ENCODE results near the gene HS6ST3. TPM values are rescaled to one million over a fixed set of nuclear protein-coding genes. Genes with fewer than 3 reads are reported as not detected.
A peak's percentile ranks its signal among the peaks of the same experiment; 100 is the strongest.

Gene HS6ST3
- total and polyA plus RNA-seq, 8 donors: 0.03 to 0.15 (median 0.10) TPM

GRCh38 chr13:96542986-96543385 lies 453.1 kb downstream of the HS6ST3 start:
- Histone ChIP-seq H3K4me3 (no peak overlapping the region), H3K27ac (no peak overlapping the region), H3K4me1 (no peaks in the 10 kb centered on the region), H3K36me3 (no peaks in the 10 kb centered on the region), H3K27me3 (no peaks in the 10 kb centered on the region), H3K9me3 (no peaks in the 10 kb centered on the region)
- intact Hi-C loops (cut with DNase I): no loop called here
- DNase-seq (no peak), ATAC-seq (no peak)
- TF ChIP-seq CTCF (IDR thresholded peaks at IDR 0.05): no peak

- TF ChIP-seq CTCF (IDR thresholded peaks at IDR 0.05): no peak
- no peak overlapping the region for H3K27ac ChIP-seq
- intact Hi-C loops (cut with DNase I): no loop called here
Observed at GRCh38 chr13:96544957-96545356, 455.1 kb downstream of the HS6ST3 start.

GRCh38 chr13:96546463-96546862 lies 456.6 kb downstream of the HS6ST3 start:
- Histone ChIP-seq H3K27me3 (no peaks in the 10 kb centered on the region), H3K4me3 (no peak overlapping the region), H3K27ac (no peak overlapping the region), H3K9me3 (peaks cover 0 to 2% of the 10 kb centered on the region in 2 donors), H3K4me1 (no peaks in the 10 kb centered on the region), H3K36me3 (no peaks in the 10 kb centered on the region)
- intact Hi-C loops (cut with DNase I): no loop called here
- no peak for DNase-seq
- no peak for ATAC-seq
- TF ChIP-seq CTCF (IDR thresholded peaks at IDR 0.05): no peak

More at GRCh38 chr13:96544957-96545356, 455.1 kb downstream of the HS6ST3 start:
- DNase-seq (no peak), ATAC-seq (no peak)
- Histone ChIP-seq H3K4me1 (no peaks in the 10 kb centered on the region), H3K4me3 (no peak overlapping the region), H3K36me3 (no peaks in the 10 kb centered on the region), H3K27me3 (no peaks in the 10 kb centered on the region), H3K9me3 (no peaks in the 10 kb centered on the region)

- no peak for TF ChIP-seq CTCF (IDR thresholded peaks at IDR 0.05)
- intact Hi-C loops (cut with DNase I): no loop called here
- ATAC-seq: no peak
- Histone ChIP-seq H3K36me3 (no peaks in the 10 kb centered on the region), H3K4me3 (no peak overlapping the region), H3K27me3 (no peaks in the 10 kb centered on the region), H3K27ac (no peak overlapping the region), H3K9me3 (peaks cover 0 to 2% of the 10 kb centered on the region in 2 donors), H3K4me1 (no peaks in the 10 kb centered on the region)
- peak in 2 of 4 donors; percentile 37 to 71 for DNase-seq
Observed at GRCh38 chr13:96551546-96551945, 461.6 kb downstream of the HS6ST3 start.

GRCh38 chr13:96552559-96552958 lies 462.7 kb downstream of the HS6ST3 start:
- ATAC-seq: no peak
- TF ChIP-seq CTCF (IDR thresholded peaks at IDR 0.05): no peak
- H3K4me3 ChIP-seq: no peak overlapping the region
- intact Hi-C loops (cut with DNase I): no loop called here
- no peak for DNase-seq
- H3K4me1 ChIP-seq: no peaks in the 10 kb centered on the region
- H3K27me3 ChIP-seq: no peaks in the 10 kb centered on the region
- H3K36me3 ChIP-seq: no peaks in the 10 kb centered on the region
- H3K9me3 ChIP-seq: peaks cover 0 to 2% of the 10 kb centered on the region in 2 donors
- H3K27ac ChIP-seq: no peak overlapping the region
